Ammon's horn (tissue), 1 donor: Measurements from ENCODE around the gene FBXO22.
"Not testable (repeated sequence)": the region's sequence is repeated elsewhere in the genome, so short reads cannot be mapped to it uniquely, and the experiment has no call there.

ENCODE experiments used
- DNase-seq: peaks from one replicate; pipeline ENCODE4 v3.0.0-alpha.2; 2016; ENCODE audit warnings: low spot score

FBXO22 gene

GRCh38 chr15:75903331-75904239 is at the start of gene FBXO22:
Gene FBXO22 (plus strand): TSS chr15:75903878. CDS start chr15:75903964, 86 bp downstream.
- DNase-seq = peak; percentile 91

- no peak for DNase-seq
Measured at GRCh38 chr15:75857886-75858285, 45.8 kb upstream of the FBXO22 start.

GRCh38 chr15:75861750-75862402 is 41.8 kb upstream of the FBXO22 start:
- no peak for DNase-seq

GRCh38 chr15:75862796-75863195 is 40.9 kb upstream of the FBXO22 start:
- no peak for DNase-seq

- no peak for DNase-seq
Measured at GRCh38 chr15:75864213-75865059, 39.2 kb upstream of the FBXO22 start.

- DNase-seq = not testable (repeated sequence)
Measured at GRCh38 chr15:75866045-75866444, 37.6 kb upstream of the FBXO22 start.

- DNase-seq = no peak
Measured at GRCh38 chr15:75866916-75867315, 36.8 kb upstream of the FBXO22 start.

GRCh38 chr15:75867449-75867848 is 36.2 kb upstream of the FBXO22 start:
- DNase-seq = no peak

- no peak for DNase-seq
Measured at GRCh38 chr15:75868019-75868418, 35.7 kb upstream of the FBXO22 start.

GRCh38 chr15:75869446-75869845 is 34.2 kb upstream of the FBXO22 start:
- DNase-seq = no peak

GRCh38 chr15:75871589-75871988 is 32.1 kb upstream of the FBXO22 start:
- DNase-seq = not testable (repeated sequence)

- no peak for DNase-seq
Measured at GRCh38 chr15:75872403-75872990, 31.2 kb upstream of the FBXO22 start.

- DNase-seq = no peak
Measured at GRCh38 chr15:75884041-75884440, 19.6 kb upstream of the FBXO22 start.

- DNase-seq = no peak
Measured at GRCh38 chr15:75887178-75887577, 16.5 kb upstream of the FBXO22 start.

- DNase-seq = no peak
Measured at GRCh38 chr15:75891895-75892294, 11.8 kb upstream of the FBXO22 start.

- DNase-seq = peak; percentile 16
Measured at GRCh38 chr15:75895731-75896130, 7.9 kb upstream of the FBXO22 start.

- DNase-seq = no peak
Measured at GRCh38 chr15:75900577-75900976, 3.1 kb upstream of the FBXO22 start.

GRCh38 chr15:75902129-75902557 is 1.5 kb upstream of the FBXO22 start:
- no peak for DNase-seq

- DNase-seq = no peak
Measured at GRCh38 chr15:75905231-75905630, 1.6 kb downstream of the FBXO22 start.

GRCh38 chr15:75910355-75910754 is 6.7 kb downstream of the FBXO22 start:
- not testable (repeated sequence) for DNase-seq

- DNase-seq = no peak
Measured at GRCh38 chr15:75916978-75917377, 13.3 kb downstream of the FBXO22 start.

GRCh38 chr15:75918135-75918534 is 14.5 kb downstream of the FBXO22 start:
- no peak for DNase-seq
